SW 1271 (cell line): Measurements from ENCODE around the gene CRYGB.

ENCODE experiments used
- DNase-seq, 2 experiments: peaks; one replicate each; lab custom pipeline; 2025; lab: John Stamatoyannopoulos, UW

The CRYGB gene

GRCh38 chr2:208146006-208146405 lies at the start of gene CRYGB:
CRYGB (minus strand) TSS chr2:208146158; CDS start chr2:208146120, 38 bp downstream.
- DNase-seq, result no peak

GRCh38 chr2:208195531-208195930 lies 49.6 kb upstream of the CRYGB start:
- no peak for DNase-seq

- no peak for DNase-seq
Observed at GRCh38 chr2:208192611-208193236, 46.8 kb upstream of the CRYGB start.

GRCh38 chr2:208189810-208190503 lies 44.0 kb upstream of the CRYGB start, which contains the start of gene C2orf80:
C2orf80 (minus strand) TSS chr2:208190030; CDS start chr2:208186986, 3,044 bp downstream.
- DNase-seq, result no peak

GRCh38 chr2:208189069-208189809 lies 43.3 kb upstream of the CRYGB start:
- no peak for DNase-seq

GRCh38 chr2:208186893-208187292 lies 40.9 kb upstream of the CRYGB start:
- DNase-seq, result no peak

- DNase-seq, result no peak
Observed at GRCh38 chr2:208186465-208186864, 40.5 kb upstream of the CRYGB start.

- no peak for DNase-seq
Observed at GRCh38 chr2:208183972-208184705, 38.2 kb upstream of the CRYGB start.

- DNase-seq, result no peak
Observed at GRCh38 chr2:208183526-208183925, 37.6 kb upstream of the CRYGB start.

GRCh38 chr2:208182835-208183234 lies 36.9 kb upstream of the CRYGB start:
- DNase-seq, result no peak

GRCh38 chr2:208179028-208179609 lies 33.2 kb upstream of the CRYGB start:
- DNase-seq, result no peak

- no peak for DNase-seq
Observed at GRCh38 chr2:208175840-208176153, 29.8 kb upstream of the CRYGB start.

- DNase-seq, result peak; percentile 22 to 76
Observed at GRCh38 chr2:208175069-208175839, 29.3 kb upstream of the CRYGB start.

GRCh38 chr2:208174144-208174543 lies 28.2 kb upstream of the CRYGB start:
- no peak for DNase-seq

GRCh38 chr2:208172125-208172524 lies 26.2 kb upstream of the CRYGB start:
- DNase-seq, result no peak

- DNase-seq, result no peak
Observed at GRCh38 chr2:208164951-208165755, 19.2 kb upstream of the CRYGB start.

GRCh38 chr2:208163489-208163888 lies 17.5 kb upstream of the CRYGB start, which contains the start of gene CRYGA:
CRYGA (minus strand) TSS chr2:208163589; CDS start chr2:208163556, 33 bp downstream.
- DNase-seq, result no peak

GRCh38 chr2:208156439-208156838 lies 10.5 kb upstream of the CRYGB start:
- no peak for DNase-seq

- no peak for DNase-seq
Observed at GRCh38 chr2:208153156-208153555, 7.2 kb upstream of the CRYGB start.

- no peak for DNase-seq
Observed at GRCh38 chr2:208150956-208151355, 5.0 kb upstream of the CRYGB start.
